CD4-positive, CD25-positive, alpha-beta regulatory T cell (primary cell): ENCODE data around the gene CDC42BPG. TPM values are rescaled to one million over a fixed set of nuclear protein-coding genes. Genes with fewer than 3 reads are reported as not detected.

Experiments used
- ATAC-seq, 2 donors: fragments of 150-1000 bp; cut with Tn5 transposase; one replicate each; pipeline ENCODE4 v1.10.0; 2021; ENCODE audit warnings: low read depth in 2 of 2, moderate number of reproducible peaks in 2 of 2, moderate library complexity in 1 of 2
- DNase-seq, 3 donors: peaks; one replicate each; pipeline versions ENCODE4 v3.0.0 to v3.0.0-alpha.2; 2012 to 2022; ENCODE audit warnings: mixed read lengths in 1 of 3
- H3K27ac ChIP-seq: one replicate; pipeline ENCODE4 v1.7.0; 2013; ENCODE audit warnings: mild to moderate bottlenecking, low read length; ENCODE audit not compliant: insufficient read depth, poor library complexity, severe bottlenecking
- H3K27me3 ChIP-seq: one replicate; pipeline ENCODE4 v1.7.0; 2013; ENCODE audit warnings: low read length; ENCODE audit not compliant: control insufficient read depth, insufficient read depth
- H3K36me3 ChIP-seq: one replicate; pipeline ENCODE4 v1.7.0; 2013; ENCODE audit warnings: mild to moderate bottlenecking, low read length, moderate library complexity; ENCODE audit not compliant: control insufficient read depth, insufficient read depth
- H3K4me1 ChIP-seq: 2 replicates; pipeline ENCODE4 v1.7.0; 2013; ENCODE audit warnings: mild to moderate bottlenecking, low read length; ENCODE audit not compliant: insufficient read depth, control insufficient read depth, poor library complexity, severe bottlenecking
- H3K4me3 ChIP-seq: one replicate; pipeline ENCODE4 v1.7.0; 2013; ENCODE audit warnings: low read depth, mild to moderate bottlenecking, low read length, moderate library complexity
- H3K9me3 ChIP-seq, 2 experiments: 1 replicate in 1 of 2; 2 replicates in 1 of 2; pipeline ENCODE4 v1.7.0; 2013; ENCODE audit warnings: low read length in 2 of 2, mild to moderate bottlenecking in 1 of 2, moderate library complexity in 1 of 2; ENCODE audit not compliant: control insufficient read depth in 2 of 2
- H3K27ac Mint-ChIP-seq, 3 donors: one replicate each; pipeline ENCODE4 v1.8.0; 2020 to 2022; ENCODE audit warnings: mild to moderate bottlenecking in 3 of 3, mixed read lengths in 3 of 3, moderate library complexity in 2 of 3
- H3K27me3 Mint-ChIP-seq: one replicate; pipeline ENCODE4 v1.8.0; 2022; ENCODE audit warnings: mild to moderate bottlenecking, mixed read lengths
- H3K36me3 Mint-ChIP-seq: one replicate; pipeline ENCODE4 v1.8.0; 2020; ENCODE audit warnings: mixed read lengths
- H3K4me1 Mint-ChIP-seq, 4 donors: one replicate each; pipeline ENCODE4 v1.8.0; 2020 to 2022; ENCODE audit warnings: mixed read lengths in 4 of 4, mild to moderate bottlenecking in 1 of 4
- H3K4me3 Mint-ChIP-seq, 4 donors: one replicate each; pipeline ENCODE4 v1.8.0; 2020 to 2022; ENCODE audit warnings: mild to moderate bottlenecking in 4 of 4, mixed read lengths in 4 of 4, moderate library complexity in 3 of 4
- H3K9me3 Mint-ChIP-seq, 7 donors: one replicate each; pipeline ENCODE4 v1.8.0; 2020 to 2022; ENCODE audit warnings: mixed read lengths in 7 of 7, mild to moderate bottlenecking in 3 of 7, moderate library complexity in 2 of 7
- polyA plus RNA-seq, 4 donors: library from polyadenylated mRNA; unstranded; fragments of 300-500 nt; fragmentation: Illumina TruSeq; gene quantifications; one replicate each; pipeline ENCODE4 v1.2.3, GENCODE V29; 2021
- total RNA-seq: library from RNA; stranded (reverse); gene quantifications from one replicate; pipeline ENCODE4 v1.2.3, GENCODE V29; 2022

The CDC42BPG gene
- total and polyA plus RNA-seq, 5 donors from 2014 or later = 0.11 to 11.6 (median 0.13) TPM; not detected in 2

DNA sequence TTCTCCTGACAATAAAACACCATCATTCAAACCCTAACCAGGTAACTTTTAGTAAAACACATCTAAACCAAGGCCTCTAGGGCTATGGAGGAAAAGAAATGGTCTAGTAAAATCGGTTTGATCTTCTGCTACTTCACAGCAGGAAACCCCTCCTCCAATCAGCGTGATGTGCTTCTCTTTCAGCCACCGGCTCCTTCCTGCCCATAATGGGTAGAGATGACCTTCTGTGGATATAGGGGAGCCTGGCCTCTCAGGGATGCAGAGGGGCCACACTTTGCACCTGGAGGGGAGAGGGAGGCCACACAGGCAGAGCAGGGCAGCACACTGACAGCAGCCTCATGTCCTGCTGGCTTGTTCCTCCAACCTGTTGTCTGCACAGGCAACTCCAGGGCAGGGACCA, 27.0 kb upstream of the CDC42BPG start:
- peak overlapping the region; percentile 80 for H3K27ac ChIP-seq
- H3K9me3 ChIP-seq = no peaks in the 10 kb centered on the region
- Mint-ChIP-seq H3K27me3 (no peaks in the 10 kb centered on the region), H3K9me3 (no peaks in the 10 kb centered on the region), H3K36me3 (peaks cover 54% of the 10 kb centered on the region), H3K27ac (peak overlapping the region; percentile 88 to 97 (median 94)), H3K4me1 (peaks cover 16 to 92% (median 51%) of the 10 kb centered on the region in 4 donors), H3K4me3 (peak overlapping the region; percentile 85 to 98 (median 90))
- H3K4me3 ChIP-seq = peak overlapping the region; percentile 74
- no peaks in the 10 kb centered on the region for H3K27me3 ChIP-seq
- ATAC-seq (peak in 1 of 2 donors; percentile 19), DNase-seq (peak in 1 of 3 donors; percentile 67)
- peaks cover 96% of the 10 kb centered on the region for H3K4me1 ChIP-seq
- H3K36me3 ChIP-seq = peaks cover 60% of the 10 kb centered on the region

DNA sequence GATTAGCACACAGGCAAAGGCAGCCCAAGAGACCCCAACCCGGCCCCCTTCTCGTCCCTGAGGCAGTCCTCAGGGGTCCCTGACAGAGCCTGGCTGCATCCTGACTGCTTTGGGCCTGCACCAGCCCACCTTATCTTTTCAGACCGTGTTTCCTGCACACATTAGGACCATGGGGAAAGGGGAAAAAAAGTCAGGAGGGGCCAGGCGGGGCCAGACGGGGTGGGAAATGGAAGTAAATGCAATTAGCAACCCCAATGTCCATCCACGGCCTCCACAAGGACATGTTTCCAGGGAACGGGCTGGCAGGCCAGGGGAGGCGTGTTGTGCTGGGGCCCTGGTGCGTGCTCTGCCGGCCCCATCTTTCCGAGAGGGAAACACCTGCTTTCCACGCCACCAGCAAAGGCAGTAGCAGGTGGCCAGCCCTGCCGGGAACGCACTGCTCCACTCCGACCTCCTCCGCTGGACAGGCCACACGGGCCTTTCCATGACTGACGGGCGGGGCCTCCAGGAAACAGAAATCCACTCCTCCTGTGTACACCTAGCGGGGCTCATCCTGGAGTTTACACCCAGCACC, 26.5 kb upstream of the CDC42BPG start:
- no peaks in the 10 kb centered on the region for H3K9me3 ChIP-seq
- Mint-ChIP-seq H3K4me3 (peak overlapping the region; percentile 85 to 98 (median 90)), H3K4me1 (peaks cover 17 to 94% (median 55%) of the 10 kb centered on the region in 4 donors), H3K27me3 (no peaks in the 10 kb centered on the region), H3K9me3 (no peaks in the 10 kb centered on the region), H3K27ac (peak overlapping the region; percentile 88 to 99 (median 97)), H3K36me3 (peaks cover 53% of the 10 kb centered on the region)
- H3K27me3 ChIP-seq = no peaks in the 10 kb centered on the region
- H3K36me3 ChIP-seq = peaks cover 64% of the 10 kb centered on the region
- DNase-seq = no peak
- ATAC-seq = no peak
- peak overlapping the region; percentile 80 for H3K27ac ChIP-seq
- peaks cover 96% of the 10 kb centered on the region for H3K4me1 ChIP-seq
- H3K4me3 ChIP-seq = peak overlapping the region; percentile 74

DNA sequence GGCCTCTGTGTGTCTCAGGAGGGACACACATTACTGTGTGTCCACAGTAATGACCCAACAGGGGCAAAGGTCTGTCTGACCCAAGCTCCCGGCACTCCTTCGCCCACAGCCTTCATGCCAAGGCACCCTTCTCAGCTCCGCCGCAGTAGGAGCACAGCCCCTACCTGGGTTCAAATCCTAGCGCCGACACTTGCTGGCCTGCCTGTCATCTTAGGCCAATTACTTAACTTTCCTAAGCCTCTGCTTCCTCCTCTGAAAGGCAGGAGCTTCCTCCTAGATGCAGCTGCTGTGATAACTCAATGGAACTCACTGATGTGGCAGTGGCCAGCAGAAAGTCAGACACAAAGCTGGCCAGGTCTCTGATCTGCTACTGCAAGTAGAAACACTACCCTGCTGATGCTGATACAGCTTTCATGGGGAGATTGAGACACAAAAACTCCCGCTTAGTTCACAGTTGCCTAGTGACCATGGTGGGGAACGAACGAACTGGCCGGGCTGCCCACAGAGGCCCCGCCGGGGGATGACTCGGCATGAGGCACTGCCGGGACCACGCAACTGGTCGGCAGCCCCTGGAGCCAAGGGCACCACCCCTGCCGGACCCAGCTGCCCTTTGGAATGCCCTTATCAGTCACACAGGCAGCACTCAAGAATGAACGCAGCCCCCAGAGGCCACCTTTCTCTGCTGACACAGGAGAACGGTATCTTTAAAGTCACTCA, 25.9 kb upstream of the CDC42BPG start:
- H3K27ac Mint-ChIP-seq = peak overlapping the region; percentile 93 to 99 (median 97)
- Histone ChIP-seq H3K4me3 (peak overlapping the region; percentile 51), H3K4me1 (peaks cover 96% of the 10 kb centered on the region), H3K27me3 (no peaks in the 10 kb centered on the region), H3K27ac (peak overlapping the region; percentile 80), H3K9me3 (no peaks in the 10 kb centered on the region), H3K36me3 (peaks cover 68% of the 10 kb centered on the region)
- peak overlapping the region; percentile 85 to 98 (median 90) for H3K4me3 Mint-ChIP-seq
- H3K9me3 Mint-ChIP-seq = no peaks in the 10 kb centered on the region
- ATAC-seq (no peak), DNase-seq (no peak)
- H3K4me1 Mint-ChIP-seq = peaks cover 22 to 94% (median 58%) of the 10 kb centered on the region in 4 donors
- H3K27me3 Mint-ChIP-seq = no peaks in the 10 kb centered on the region
- H3K36me3 Mint-ChIP-seq = peaks cover 53% of the 10 kb centered on the region

DNA sequence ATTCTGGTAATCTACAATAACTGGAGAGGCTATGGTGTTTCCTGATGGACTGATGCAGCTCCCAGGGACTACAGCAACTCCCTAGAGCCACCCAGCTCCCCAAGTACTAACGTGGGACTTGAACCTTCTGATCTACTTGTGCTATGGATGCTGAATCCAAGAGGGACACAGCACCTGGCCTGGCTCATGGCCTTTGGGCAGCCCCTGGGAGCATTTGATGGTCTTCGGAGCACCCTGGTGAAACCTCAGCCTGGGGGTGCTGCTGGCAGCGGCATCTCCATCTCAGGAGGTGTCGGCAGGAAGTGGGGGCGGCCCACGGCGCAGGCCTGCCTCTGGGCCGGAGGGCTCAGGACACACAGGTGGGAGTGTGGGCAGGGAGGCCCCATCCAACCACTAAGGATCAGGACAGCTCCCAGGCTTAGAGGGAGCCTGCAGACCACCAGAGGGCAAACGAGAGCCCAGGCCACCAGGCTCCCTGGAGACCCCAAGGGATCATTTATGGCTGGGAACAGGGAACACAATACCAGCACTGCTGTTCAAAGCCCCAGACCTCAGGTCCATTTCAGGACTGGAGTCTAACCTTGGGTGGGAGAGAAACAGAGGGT, 25.2 kb upstream of the CDC42BPG start:
- peaks cover 64% of the 10 kb centered on the region for H3K36me3 ChIP-seq
- ATAC-seq = peak in 1 of 2 donors; percentile 19

DNA sequence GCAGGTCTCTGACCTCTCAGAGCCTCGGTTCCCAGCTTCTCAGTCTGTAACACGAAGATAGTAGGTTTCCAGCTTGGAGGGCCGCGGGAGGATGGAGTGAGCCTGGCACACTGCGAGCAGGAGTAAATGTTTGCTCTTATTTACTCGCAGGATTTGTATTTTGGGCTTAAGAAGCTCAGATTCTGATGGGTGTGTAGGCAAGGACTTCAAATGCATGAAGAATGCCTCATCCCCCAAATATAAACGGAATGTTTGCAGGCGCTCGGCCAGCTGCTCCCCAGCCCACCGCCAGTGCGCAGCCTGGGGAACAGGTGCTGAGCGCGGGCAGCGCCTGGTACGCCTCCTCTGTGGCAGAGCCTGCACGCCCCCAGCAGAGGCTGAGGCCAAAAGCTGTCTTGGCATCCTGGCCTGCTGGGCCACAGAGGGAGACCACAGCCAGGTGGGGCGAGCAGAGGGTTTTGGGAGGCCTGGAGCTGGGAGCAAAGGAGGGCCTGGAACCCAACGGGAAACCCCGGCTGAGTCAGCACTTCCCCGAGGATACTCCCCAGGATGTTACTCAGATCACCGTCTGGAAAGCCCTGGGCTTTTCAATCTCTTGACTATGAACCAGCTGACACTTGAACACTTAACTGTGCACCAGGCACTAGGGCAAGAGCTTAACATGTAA, 24.6 kb upstream of the CDC42BPG start:
- H3K27ac Mint-ChIP-seq = peak overlapping the region; percentile 93 to 99 (median 97)
- Histone ChIP-seq H3K9me3 (no peaks in the 10 kb centered on the region), H3K27ac (peak overlapping the region; percentile 80), H3K4me1 (peaks cover 96% of the 10 kb centered on the region), H3K4me3 (peak overlapping the region; percentile 51), H3K36me3 (peaks cover 58% of the 10 kb centered on the region), H3K27me3 (no peaks in the 10 kb centered on the region)
- H3K4me1 Mint-ChIP-seq = peaks cover 22 to 94% (median 50%) of the 10 kb centered on the region in 4 donors
- ATAC-seq = peak; percentile 46 to 52
- H3K27me3 Mint-ChIP-seq = no peaks in the 10 kb centered on the region
- no peaks in the 10 kb centered on the region for H3K9me3 Mint-ChIP-seq
- H3K4me3 Mint-ChIP-seq = peak overlapping the region; percentile 85 to 98 (median 90)
- DNase-seq = peak in 1 of 3 donors; percentile 54
- H3K36me3 Mint-ChIP-seq = peaks cover 43% of the 10 kb centered on the region

More for the DNA sequence above, 25.2 kb upstream of the CDC42BPG start:
- Histone ChIP-seq H3K4me3 (peak overlapping the region; percentile 51), H3K9me3 (no peaks in the 10 kb centered on the region), H3K27ac (peak overlapping the region; percentile 80), H3K4me1 (peaks cover 96% of the 10 kb centered on the region), H3K27me3 (no peaks in the 10 kb centered on the region)
- Mint-ChIP-seq H3K4me1 (peaks cover 22 to 94% (median 55%) of the 10 kb centered on the region in 4 donors), H3K9me3 (no peaks in the 10 kb centered on the region), H3K4me3 (peak overlapping the region; percentile 85 to 98 (median 90)), H3K27ac (peak overlapping the region; percentile 93 to 99 (median 97)), H3K27me3 (no peaks in the 10 kb centered on the region), H3K36me3 (peaks cover 49% of the 10 kb centered on the region)
- no peak for DNase-seq

DNA sequence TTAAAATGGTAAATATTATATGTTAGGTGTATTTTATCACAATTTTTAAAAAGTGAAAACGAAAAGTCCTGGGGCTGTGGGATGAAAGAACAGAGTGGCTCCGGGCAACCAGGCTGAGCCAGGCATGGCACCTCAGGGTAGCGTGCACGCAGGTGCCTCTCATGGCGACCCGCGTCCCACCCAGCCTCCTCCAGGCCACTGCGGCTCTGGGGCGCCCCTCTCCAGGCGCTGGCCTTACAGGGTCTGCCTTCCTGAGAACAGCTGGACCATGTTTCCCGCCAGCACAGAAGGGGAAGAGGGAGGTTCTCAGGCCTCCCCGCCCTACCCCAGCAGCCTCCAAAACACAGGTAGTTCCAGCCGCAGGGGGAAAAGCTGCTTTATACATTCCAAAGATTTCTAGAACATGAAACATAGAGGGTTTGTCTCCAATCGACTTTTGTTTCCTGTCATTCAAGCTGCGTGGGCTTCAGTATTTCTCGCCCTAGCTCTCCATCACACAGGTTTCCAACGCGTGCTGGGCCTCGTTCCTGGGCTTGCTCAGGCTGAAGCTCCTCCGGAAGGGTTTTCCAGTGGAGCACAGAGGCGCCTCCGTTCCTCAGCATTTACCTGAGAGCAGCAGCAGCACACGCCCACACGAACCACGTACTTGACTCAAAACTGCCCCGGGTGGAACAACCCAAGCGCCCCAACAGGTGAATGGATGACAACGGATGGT, 23.5 kb upstream of the CDC42BPG start:
- Mint-ChIP-seq H3K27ac (peak overlapping the region; percentile 93 to 99 (median 97)), H3K36me3 (peaks cover 37% of the 10 kb centered on the region), H3K4me1 (peaks cover 22 to 98% (median 47%) of the 10 kb centered on the region in 4 donors), H3K27me3 (no peaks in the 10 kb centered on the region), H3K4me3 (peak overlapping the region; percentile 85 to 98 (median 90)), H3K9me3 (no peaks in the 10 kb centered on the region)
- Histone ChIP-seq H3K4me1 (peaks cover 100% of the 10 kb centered on the region), H3K27me3 (no peaks in the 10 kb centered on the region), H3K27ac (peak overlapping the region; percentile 80), H3K9me3 (no peaks in the 10 kb centered on the region), H3K4me3 (peak overlapping the region; percentile 51), H3K36me3 (peaks cover 52% of the 10 kb centered on the region)
- ATAC-seq (no peak), DNase-seq (no peak)

DNA sequence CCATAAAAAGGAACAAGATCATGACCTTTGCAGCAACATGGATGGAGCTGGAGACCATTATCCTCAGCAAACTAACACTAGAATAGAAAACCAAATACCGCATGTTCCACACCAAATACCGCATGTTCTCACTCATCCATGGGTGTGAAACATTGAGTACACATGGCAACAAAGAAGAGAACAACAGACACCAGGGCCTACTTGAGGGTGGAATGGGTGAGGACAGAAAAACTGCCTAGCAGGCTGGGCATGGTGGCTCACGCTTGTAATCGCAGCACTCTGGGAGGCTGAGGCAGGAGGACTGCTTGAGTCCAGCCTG, 21.7 kb upstream of the CDC42BPG start:
- no peak for ATAC-seq
- Histone ChIP-seq H3K36me3 (peaks cover 34% of the 10 kb centered on the region), H3K9me3 (no peaks in the 10 kb centered on the region), H3K4me3 (peak overlapping the region; percentile 67), H3K4me1 (peaks cover 100% of the 10 kb centered on the region), H3K27ac (peak overlapping the region; percentile 91), H3K27me3 (no peaks in the 10 kb centered on the region)
- Mint-ChIP-seq H3K9me3 (no peaks in the 10 kb centered on the region), H3K4me1 (peaks cover 22 to 97% (median 48%) of the 10 kb centered on the region in 4 donors), H3K27ac (peak overlapping the region; percentile 91 to 99 (median 96)), H3K27me3 (no peaks in the 10 kb centered on the region), H3K36me3 (peaks cover 34% of the 10 kb centered on the region), H3K4me3 (peak overlapping the region; percentile 71 to 93 (median 85))
- no peak for DNase-seq
